GM18511 (cell line): ENCODE data around the gene FAM76A.
"Not testable (repeated sequence)": the region's sequence is repeated elsewhere in the genome, so short reads cannot be mapped to it uniquely, and the experiment has no call there.

Experiments
- ATAC-seq: cut with Tn5 transposase; IDR thresholded peaks from one replicate; pipeline ENCODE4 v1.9.1; 2021; ENCODE audit warnings: mild to moderate bottlenecking, moderate library complexity; ENCODE audit not compliant: unreplicated experiment

FAM76A gene

GRCh38 chr1:27725374-27726172 lies at the start of gene FAM76A:
Gene FAM76A (plus strand): TSS chr1:27725961. CDS start chr1:27726081, 120 bp downstream.
- ATAC-seq, result peak; percentile 95

GRCh38 chr1:27676410-27676809 lies 49.4 kb upstream of the FAM76A start:
- no peak for ATAC-seq

GRCh38 chr1:27678747-27679146 lies 47.0 kb upstream of the FAM76A start:
- no peak for ATAC-seq

GRCh38 chr1:27680225-27680791 lies 45.5 kb upstream of the FAM76A start:
- ATAC-seq, result not testable (repeated sequence)

GRCh38 chr1:27681580-27681979 lies 44.2 kb upstream of the FAM76A start:
- ATAC-seq, result not testable (repeated sequence)

GRCh38 chr1:27682351-27682944 lies 43.3 kb upstream of the FAM76A start:
- no peak for ATAC-seq

GRCh38 chr1:27684176-27684575 lies 41.6 kb upstream of the FAM76A start:
- no peak for ATAC-seq

GRCh38 chr1:27686223-27686990 lies 39.4 kb upstream of the FAM76A start:
- no peak for ATAC-seq

GRCh38 chr1:27687906-27688305 lies 37.9 kb upstream of the FAM76A start:
- no peak for ATAC-seq

- no peak for ATAC-seq
These were observed 36.2 kb upstream of the FAM76A start for GRCh38 chr1:27689423-27690173.

- no peak for ATAC-seq
These were observed 35.6 kb upstream of the FAM76A start for GRCh38 chr1:27690183-27690582.

GRCh38 chr1:27696835-27697234 lies 28.9 kb upstream of the FAM76A start:
- ATAC-seq, result not testable (repeated sequence)

GRCh38 chr1:27704958-27705357 lies 20.8 kb upstream of the FAM76A start:
- no peak for ATAC-seq

GRCh38 chr1:27705545-27705944 lies 20.2 kb upstream of the FAM76A start:
- no peak for ATAC-seq

- ATAC-seq, result no peak
These were observed 15.2 kb upstream of the FAM76A start for GRCh38 chr1:27710574-27710973.

- no peak for ATAC-seq
These were observed 12.5 kb upstream of the FAM76A start for GRCh38 chr1:27713139-27713725.

- ATAC-seq, result no peak
These were observed 11.8 kb upstream of the FAM76A start for GRCh38 chr1:27713869-27714513.

GRCh38 chr1:27716262-27716895 lies 9.4 kb upstream of the FAM76A start:
- no peak for ATAC-seq
